ENCODE data around the gene MYL12A. TPM values are rescaled to one million over a fixed set of nuclear protein-coding genes. Genes with fewer than 3 reads are reported as not detected.

The MYL12A gene
- total RNA-seq, 1 donor from 2014 or later: 2,410 TPM

GRCh38 chr18:3260995-3261372 lies 13.4 kb downstream of the MYL12A start:
- DNase-seq: no peak
- peak overlapping the region; percentile 99 for H3K27ac ChIP-seq (replicated peaks)
- no peaks in the 10 kb centered on the region for H3K27me3 ChIP-seq (ENCODE audit: low read depth)
- peak; percentile 8 for TF ChIP-seq CTCF (IDR thresholded peaks at IDR 0.05; ENCODE audit: borderline replicate concordance)
- H3K9me3 ChIP-seq (replicated peaks): no peaks in the 10 kb centered on the region
- intact Hi-C loops (cut with micrococcal nuclease): no loop called here
- H3K36me3 ChIP-seq: peaks cover 29% of the 10 kb centered on the region
- H3K4me3 ChIP-seq: peak overlapping the region; percentile 96
- H3K4me1 ChIP-seq: peaks cover 97% of the 10 kb centered on the region

- Histone ChIP-seq H3K36me3 (peaks cover 23% of the 10 kb centered on the region), H3K27me3 (ENCODE audit: low read depth) (no peaks in the 10 kb centered on the region), H3K9me3 (replicated peaks) (no peaks in the 10 kb centered on the region), H3K4me3 (peak within 1 kb of the TSS; percentile 96), H3K27ac (replicated peaks) (peak within 1 kb of the TSS; percentile 99), H3K4me1 (peaks cover 97% of the 10 kb centered on the region)
- DNase-seq: peak; percentile 82
- intact Hi-C loops (cut with micrococcal nuclease): no loop called here
- TF ChIP-seq CTCF (IDR thresholded peaks at IDR 0.05; ENCODE audit: borderline replicate concordance): peak; percentile 27
Observed at GRCh38 chr18:3261373-3262233, 14.0 kb downstream of the MYL12A start, which contains the start of gene MYL12B. Gene MYL12B (plus strand): TSS chr18:3262133. CDS start chr18:3272899, 10,766 bp downstream.

- no peak for DNase-seq
- H3K4me3 ChIP-seq: peak overlapping the region; percentile 96
- peak overlapping the region; percentile 99 for H3K27ac ChIP-seq (replicated peaks)
- TF ChIP-seq CTCF (IDR thresholded peaks at IDR 0.05; ENCODE audit: borderline replicate concordance): no peak
- no peaks in the 10 kb centered on the region for H3K9me3 ChIP-seq (replicated peaks)
- intact Hi-C loops (cut with micrococcal nuclease): no loop called here
- H3K36me3 ChIP-seq: peaks cover 14% of the 10 kb centered on the region
- peaks cover 97% of the 10 kb centered on the region for H3K4me1 ChIP-seq
- H3K27me3 ChIP-seq (ENCODE audit: low read depth): no peaks in the 10 kb centered on the region
Observed at GRCh38 chr18:3262234-3263131, 14.9 kb downstream of the MYL12A start.

GRCh38 chr18:3263132-3263700 lies 15.6 kb downstream of the MYL12A start:
- intact Hi-C loops (cut with micrococcal nuclease): no loop called here
- peaks cover 97% of the 10 kb centered on the region for H3K4me1 ChIP-seq
- peak overlapping the region; percentile 99 for H3K27ac ChIP-seq (replicated peaks)

More at GRCh38 chr18:3263132-3263700, 15.6 kb downstream of the MYL12A start:
- Histone ChIP-seq H3K4me3 (peak overlapping the region; percentile 96), H3K27me3 (ENCODE audit: low read depth) (no peaks in the 10 kb centered on the region), H3K9me3 (replicated peaks) (no peaks in the 10 kb centered on the region), H3K36me3 (peaks cover 7% of the 10 kb centered on the region)
- no peak for TF ChIP-seq CTCF (IDR thresholded peaks at IDR 0.05; ENCODE audit: borderline replicate concordance)
- no peak for DNase-seq
